Measurements from ENCODE around the gene EQTN.
A peak's percentile ranks its signal among the peaks of the same experiment; 100 is the strongest.

Gene EQTN

DNA sequence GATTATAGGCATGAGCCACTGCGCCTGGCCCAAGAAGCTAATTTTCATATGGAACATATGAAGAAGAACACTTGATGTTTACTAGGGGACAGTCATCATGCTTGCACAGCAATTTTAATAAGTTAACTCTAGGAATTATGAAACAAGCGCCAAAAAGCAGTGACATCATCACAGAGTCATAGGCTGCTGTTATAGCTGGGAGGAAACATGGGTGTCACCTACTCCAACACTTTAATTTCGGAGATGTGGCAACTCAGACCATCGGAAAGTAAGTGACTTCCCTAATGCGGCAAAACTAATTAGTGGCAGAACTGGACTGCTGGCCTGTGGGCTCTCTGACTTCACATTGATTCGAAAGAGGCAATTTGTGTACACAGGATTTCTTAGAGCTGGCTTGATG is 38.1 kb upstream of the EQTN start:
- H3K4me2 ChIP-seq (ENCODE audit: low read length): no peak overlapping the region
- H3K4me3 ChIP-seq (ENCODE audit: low read length): no peak overlapping the region
- no peak overlapping the region for H3K9ac ChIP-seq (ENCODE audit: low read depth, low read length)
- H3K36me3 ChIP-seq (ENCODE audit: insufficient read depth, low read length): no peaks in the 10 kb centered on the region
- peaks cover 60% of the 10 kb centered on the region for H3K27me3 ChIP-seq (ENCODE audit: control insufficient read depth, insufficient read depth, low read length)
- H3K4me1 ChIP-seq (ENCODE audit: control insufficient read depth, insufficient read depth, low read length): no peaks in the 10 kb centered on the region
- no peaks in the 10 kb centered on the region for H3K9me3 ChIP-seq (replicated peaks; ENCODE audit: low read length)

DNA sequence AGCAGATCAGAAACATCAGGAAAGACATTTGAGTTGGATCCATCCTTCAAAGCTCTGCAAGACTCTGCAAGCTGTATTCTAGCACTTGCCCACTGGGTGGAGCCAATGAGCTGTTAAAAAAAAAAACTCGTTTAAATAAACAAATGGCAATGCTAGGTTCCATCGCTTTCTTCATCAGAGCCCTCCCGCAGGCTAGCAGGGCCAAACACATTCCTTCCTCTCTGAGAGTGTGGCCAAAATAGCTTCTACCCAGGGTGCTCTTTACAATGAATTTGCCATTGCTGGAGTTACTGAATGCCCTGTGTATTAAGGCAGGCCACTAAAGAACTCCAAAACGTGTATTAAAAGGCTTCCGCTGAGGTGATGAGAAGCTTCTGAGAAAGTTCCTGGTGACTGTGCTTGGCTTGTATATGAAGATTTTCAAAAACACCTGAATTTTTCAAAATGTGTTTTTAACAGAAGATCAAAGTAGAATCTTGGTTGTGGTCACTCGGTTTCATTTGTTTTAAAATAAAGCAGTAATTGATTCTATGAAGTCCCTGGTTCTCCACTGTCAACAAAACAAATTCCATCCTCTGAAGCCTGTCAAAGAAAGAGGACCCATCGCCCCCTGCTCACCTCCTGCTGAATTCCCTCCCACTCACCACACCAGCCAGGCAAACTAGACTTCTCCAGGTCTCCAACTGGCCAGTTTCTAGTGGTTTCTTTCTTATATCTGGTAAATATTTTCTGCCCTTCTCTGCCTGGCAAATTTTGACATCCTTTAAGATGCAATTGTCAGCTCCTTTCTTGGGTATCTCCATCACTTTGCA is 36.5 kb upstream of the EQTN start:
- Histone ChIP-seq H3K27me3 (ENCODE audit: control insufficient read depth, insufficient read depth, low read length) (peaks cover 56% of the 10 kb centered on the region), H3K36me3 (ENCODE audit: insufficient read depth, low read length) (no peaks in the 10 kb centered on the region), H3K9ac (ENCODE audit: low read depth, low read length) (no peak overlapping the region), H3K4me2 (ENCODE audit: low read length) (peak overlapping the region; percentile 34), H3K9me3 (replicated peaks; ENCODE audit: low read length) (no peaks in the 10 kb centered on the region), H3K4me3 (ENCODE audit: low read length) (no peak overlapping the region), H3K4me1 (ENCODE audit: control insufficient read depth, insufficient read depth, low read length) (no peaks in the 10 kb centered on the region)

DNA sequence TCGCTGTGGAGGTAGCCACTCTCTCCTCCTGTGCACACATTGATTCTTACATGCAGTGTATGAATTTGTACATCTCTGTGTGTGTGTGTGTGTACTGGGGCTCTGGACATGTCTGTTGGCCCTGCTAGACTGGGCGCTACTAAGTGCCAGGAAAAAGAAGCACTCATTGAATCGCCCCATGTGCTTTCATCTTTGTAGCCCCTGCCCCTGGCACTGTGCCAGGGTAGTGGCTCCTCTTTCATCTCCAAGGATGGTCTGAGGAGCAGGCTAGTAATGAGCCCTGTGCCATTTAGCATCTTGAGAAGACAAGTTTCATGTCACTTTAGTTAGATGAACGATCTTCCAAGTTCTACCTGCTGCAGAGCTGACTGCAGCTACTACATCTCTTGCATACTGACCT is 34.4 kb upstream of the EQTN start:
- H3K36me3 ChIP-seq (ENCODE audit: insufficient read depth, low read length): no peaks in the 10 kb centered on the region
- H3K9me3 ChIP-seq (replicated peaks; ENCODE audit: low read length): no peaks in the 10 kb centered on the region
- no peak overlapping the region for H3K4me2 ChIP-seq (ENCODE audit: low read length)
- no peak overlapping the region for H3K9ac ChIP-seq (ENCODE audit: low read depth, low read length)
- H3K4me3 ChIP-seq (ENCODE audit: low read length): no peak overlapping the region
- peaks cover 47% of the 10 kb centered on the region for H3K27me3 ChIP-seq (ENCODE audit: control insufficient read depth, insufficient read depth, low read length)
- H3K4me1 ChIP-seq (ENCODE audit: control insufficient read depth, insufficient read depth, low read length): no peaks in the 10 kb centered on the region

DNA sequence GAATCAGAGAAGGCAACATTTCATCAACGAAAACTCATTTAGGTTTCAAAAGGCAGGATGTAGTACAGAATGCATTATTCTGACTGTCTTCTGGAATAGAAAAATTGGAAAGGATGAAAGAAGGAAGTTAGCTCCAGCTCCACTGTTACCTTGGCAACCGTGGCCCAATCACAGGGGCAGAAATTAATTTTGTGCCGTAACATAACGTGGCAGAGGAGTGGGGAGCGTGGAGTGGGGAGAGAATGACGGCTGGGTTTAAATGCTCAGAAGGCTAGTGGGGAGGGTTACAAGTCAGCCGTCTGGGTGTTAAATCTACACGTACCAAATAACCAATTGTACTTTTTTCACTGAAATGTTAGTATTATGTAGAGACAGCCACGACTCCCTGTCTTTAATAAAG is 32.3 kb upstream of the EQTN start:
- no peaks in the 10 kb centered on the region for H3K4me1 ChIP-seq (ENCODE audit: control insufficient read depth, insufficient read depth, low read length)

DNA sequence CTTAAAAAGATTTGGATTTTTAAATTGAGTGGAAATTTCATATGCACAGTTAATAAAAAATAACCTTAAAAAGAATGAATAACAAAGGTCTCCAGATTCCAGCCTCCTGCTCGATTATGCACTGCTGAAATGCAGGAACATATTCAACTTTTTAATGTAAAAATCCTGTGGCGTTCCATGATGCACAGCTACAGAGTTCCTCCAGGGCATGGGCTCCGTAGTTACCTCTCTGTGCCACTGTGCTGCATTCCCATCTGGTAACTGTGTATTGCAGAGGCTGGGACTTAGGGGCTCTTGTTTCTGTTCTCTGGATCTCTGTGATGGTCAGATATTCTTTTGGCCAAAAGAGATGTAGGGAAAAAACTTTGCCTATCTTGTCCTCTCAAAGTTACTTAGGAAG is 31.5 kb upstream of the EQTN start:
- no peaks in the 10 kb centered on the region for H3K9me3 ChIP-seq (replicated peaks; ENCODE audit: low read length)
- H3K36me3 ChIP-seq (ENCODE audit: insufficient read depth, low read length): no peaks in the 10 kb centered on the region
- no peak overlapping the region for H3K4me2 ChIP-seq (ENCODE audit: low read length)
- no peak overlapping the region for H3K4me3 ChIP-seq (ENCODE audit: low read length)
- peaks cover 36% of the 10 kb centered on the region for H3K27me3 ChIP-seq (ENCODE audit: control insufficient read depth, insufficient read depth, low read length)
- no peak overlapping the region for H3K9ac ChIP-seq (ENCODE audit: low read depth, low read length)
- no peaks in the 10 kb centered on the region for H3K4me1 ChIP-seq (ENCODE audit: control insufficient read depth, insufficient read depth, low read length)

More for the DNA sequence above, 32.3 kb upstream of the EQTN start:
- peaks cover 36% of the 10 kb centered on the region for H3K27me3 ChIP-seq (ENCODE audit: control insufficient read depth, insufficient read depth, low read length)
- no peak overlapping the region for H3K4me2 ChIP-seq (ENCODE audit: low read length)
- H3K4me3 ChIP-seq (ENCODE audit: low read length): no peak overlapping the region
- H3K9ac ChIP-seq (ENCODE audit: low read depth, low read length): no peak overlapping the region
- H3K9me3 ChIP-seq (replicated peaks; ENCODE audit: low read length): no peaks in the 10 kb centered on the region
- H3K36me3 ChIP-seq (ENCODE audit: insufficient read depth, low read length): no peaks in the 10 kb centered on the region

DNA sequence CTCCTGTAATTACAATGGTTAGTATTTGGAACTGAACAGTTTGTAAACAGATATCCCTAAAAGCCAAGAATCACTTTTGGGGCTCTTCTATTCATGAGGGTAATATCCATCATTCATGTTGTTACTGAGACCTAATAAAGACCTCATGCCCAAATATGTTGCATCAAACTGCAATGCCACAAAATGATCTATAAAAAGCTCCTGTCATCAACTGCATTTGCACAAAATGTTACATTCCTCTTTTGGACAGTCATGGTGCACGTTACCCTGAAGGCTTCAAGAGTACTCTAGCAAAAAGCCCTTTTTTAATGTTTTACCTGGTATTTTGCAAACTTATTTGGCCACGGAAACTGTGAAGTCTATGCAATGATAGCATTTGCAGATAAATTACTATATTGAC is 14.2 kb upstream of the EQTN start:
- Histone ChIP-seq H3K9me3 (replicated peaks; ENCODE audit: low read length) (no peaks in the 10 kb centered on the region), H3K4me3 (ENCODE audit: low read length) (no peak overlapping the region), H3K36me3 (ENCODE audit: insufficient read depth, low read length) (no peaks in the 10 kb centered on the region), H3K4me2 (ENCODE audit: low read length) (no peak overlapping the region), H3K4me1 (ENCODE audit: control insufficient read depth, insufficient read depth, low read length) (no peaks in the 10 kb centered on the region), H3K9ac (ENCODE audit: low read depth, low read length) (no peak overlapping the region), H3K27me3 (ENCODE audit: control insufficient read depth, insufficient read depth, low read length) (no peaks in the 10 kb centered on the region)

DNA sequence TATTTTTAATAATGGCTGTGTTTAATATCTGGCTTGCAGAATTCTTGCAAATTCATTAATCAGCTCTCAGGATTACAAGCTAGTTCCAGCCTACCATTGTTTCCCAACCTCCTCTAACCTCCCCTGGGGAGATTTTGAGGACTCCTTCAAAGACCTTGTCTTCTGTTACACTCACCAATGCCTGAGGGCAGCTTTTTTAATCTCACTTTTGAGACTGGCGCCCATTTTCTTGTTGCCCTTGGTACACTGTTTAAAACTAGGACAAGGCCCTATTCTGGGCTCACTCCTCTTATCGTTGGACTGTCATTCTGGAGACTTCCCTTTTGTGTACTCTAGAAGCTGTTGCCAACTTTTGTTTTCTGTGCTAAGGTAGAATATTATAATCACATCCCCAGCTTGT is 13.6 kb upstream of the EQTN start:
- no peak overlapping the region for H3K9ac ChIP-seq (ENCODE audit: low read depth, low read length)
- no peak overlapping the region for H3K4me2 ChIP-seq (ENCODE audit: low read length)

DNA sequence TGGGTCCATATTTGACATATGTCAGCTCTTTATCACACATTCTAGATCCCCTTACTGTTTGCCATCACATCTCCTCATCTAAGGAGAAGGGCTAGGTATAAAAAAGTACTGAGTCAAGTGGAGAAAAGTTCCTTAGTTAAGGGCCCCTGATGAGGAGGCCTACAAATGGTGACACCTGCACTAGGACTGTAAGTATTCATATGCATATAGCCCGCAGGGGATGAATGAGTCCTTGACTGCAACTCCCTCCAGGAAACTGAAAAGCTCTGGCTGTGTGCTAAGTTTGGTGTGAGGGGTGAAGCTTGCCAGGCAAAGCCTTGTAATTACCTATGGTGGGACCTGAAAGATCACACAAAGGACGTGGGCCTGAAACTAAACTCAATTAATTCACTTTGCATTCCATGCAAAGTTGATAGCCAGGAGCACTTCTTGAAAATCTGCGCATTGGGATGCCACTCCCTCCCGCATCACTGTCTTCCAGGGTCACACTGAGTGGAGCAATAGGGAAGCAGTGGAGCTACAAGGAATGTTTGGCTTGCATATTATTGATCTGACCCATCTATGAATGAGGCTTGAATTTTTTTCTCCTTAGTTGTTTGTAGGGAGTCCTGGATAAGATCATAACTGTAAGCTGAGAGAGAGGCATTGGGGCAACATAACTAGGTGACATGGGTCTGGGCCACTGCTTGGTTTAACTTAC is 11.9 kb upstream of the EQTN start:
- no peaks in the 10 kb centered on the region for H3K9me3 ChIP-seq (replicated peaks; ENCODE audit: low read length)
- no peak overlapping the region for H3K4me2 ChIP-seq (ENCODE audit: low read length)
- peaks cover 3% of the 10 kb centered on the region for H3K27me3 ChIP-seq (ENCODE audit: control insufficient read depth, insufficient read depth, low read length)
- H3K9ac ChIP-seq (ENCODE audit: low read depth, low read length): no peak overlapping the region
- H3K4me3 ChIP-seq (ENCODE audit: low read length): no peak overlapping the region
- H3K36me3 ChIP-seq (ENCODE audit: insufficient read depth, low read length): no peaks in the 10 kb centered on the region
- no peaks in the 10 kb centered on the region for H3K4me1 ChIP-seq (ENCODE audit: control insufficient read depth, insufficient read depth, low read length)

More for the DNA sequence above, 13.6 kb upstream of the EQTN start:
- Histone ChIP-seq H3K9me3 (replicated peaks; ENCODE audit: low read length) (no peaks in the 10 kb centered on the region), H3K27me3 (ENCODE audit: control insufficient read depth, insufficient read depth, low read length) (peaks cover 3% of the 10 kb centered on the region), H3K36me3 (ENCODE audit: insufficient read depth, low read length) (no peaks in the 10 kb centered on the region), H3K4me1 (ENCODE audit: control insufficient read depth, insufficient read depth, low read length) (no peaks in the 10 kb centered on the region), H3K4me3 (ENCODE audit: low read length) (no peak overlapping the region)

DNA sequence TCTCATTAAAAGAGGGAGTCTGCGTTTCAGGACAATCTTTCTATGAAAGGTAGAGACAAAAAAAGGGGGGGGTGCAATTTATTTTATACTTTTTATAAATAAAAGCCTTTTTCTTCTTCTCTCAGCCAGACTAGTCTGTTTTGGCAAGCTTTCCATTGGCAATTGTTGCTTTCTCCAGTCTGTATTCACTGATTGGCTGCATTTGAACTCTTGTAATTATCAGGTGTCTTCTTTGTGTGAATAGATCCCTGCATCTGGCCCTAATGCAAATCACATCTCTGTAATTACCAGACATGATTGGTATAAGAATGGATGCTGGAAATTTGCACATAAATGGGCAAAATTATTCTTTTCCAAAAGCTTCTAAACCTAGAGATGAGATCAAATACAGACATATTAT is 7.6 kb upstream of the EQTN start:
- Histone ChIP-seq H3K4me1 (ENCODE audit: control insufficient read depth, insufficient read depth, low read length) (no peaks in the 10 kb centered on the region), H3K4me2 (ENCODE audit: low read length) (no peak overlapping the region)

DNA sequence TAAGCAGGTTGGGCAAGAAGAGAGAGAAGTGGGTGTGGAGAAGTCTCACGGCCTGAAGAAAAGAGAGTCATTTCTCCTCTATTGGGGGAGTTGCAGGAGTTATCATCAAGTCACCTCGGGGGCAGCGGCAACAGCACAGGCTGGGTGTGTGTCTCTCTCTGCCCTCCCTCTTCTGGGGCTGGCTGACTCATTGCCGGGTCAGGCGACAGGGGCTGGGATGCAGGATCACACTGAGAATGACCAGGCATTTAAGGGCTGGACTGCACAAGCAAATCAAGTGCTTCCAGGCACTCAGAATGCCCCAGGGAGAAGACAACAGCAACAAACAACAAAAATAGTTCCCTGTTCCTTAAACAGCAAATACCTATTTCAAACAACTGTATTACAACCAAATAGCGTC is 6.3 kb upstream of the EQTN start:
- Histone ChIP-seq H3K27me3 (ENCODE audit: control insufficient read depth, insufficient read depth, low read length) (peaks cover 3% of the 10 kb centered on the region), H3K36me3 (ENCODE audit: insufficient read depth, low read length) (no peaks in the 10 kb centered on the region), H3K9me3 (replicated peaks; ENCODE audit: low read length) (no peaks in the 10 kb centered on the region), H3K4me2 (ENCODE audit: low read length) (no peak overlapping the region), H3K4me1 (ENCODE audit: control insufficient read depth, insufficient read depth, low read length) (no peaks in the 10 kb centered on the region), H3K4me3 (ENCODE audit: low read length) (no peak overlapping the region), H3K9ac (ENCODE audit: low read depth, low read length) (no peak overlapping the region)

More for the DNA sequence above, 7.6 kb upstream of the EQTN start:
- no peak overlapping the region for H3K4me3 ChIP-seq (ENCODE audit: low read length)
- no peaks in the 10 kb centered on the region for H3K36me3 ChIP-seq (ENCODE audit: insufficient read depth, low read length)
- H3K9ac ChIP-seq (ENCODE audit: low read depth, low read length): no peak overlapping the region
- peaks cover 3% of the 10 kb centered on the region for H3K27me3 ChIP-seq (ENCODE audit: control insufficient read depth, insufficient read depth, low read length)
- H3K9me3 ChIP-seq (replicated peaks; ENCODE audit: low read length): no peaks in the 10 kb centered on the region

DNA sequence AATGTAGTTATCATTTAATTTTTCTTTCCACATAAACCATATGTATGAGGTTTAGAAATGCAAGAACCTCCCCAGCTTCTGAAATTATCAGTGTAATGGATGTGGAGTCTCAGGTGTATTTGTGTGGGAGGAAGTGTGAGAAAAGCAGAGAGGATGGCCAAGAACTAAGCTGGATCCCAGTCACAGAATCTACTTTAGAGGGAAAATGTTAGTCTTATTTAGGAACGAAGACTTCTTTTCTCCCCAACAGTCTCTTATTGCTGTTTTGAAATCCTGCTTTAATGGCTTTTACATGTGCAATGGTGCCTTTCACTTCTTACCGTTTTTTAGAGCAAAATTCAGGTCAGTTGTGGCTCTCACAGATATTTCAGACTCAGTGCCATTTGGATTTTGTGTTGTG is 3.0 kb downstream of the EQTN start:
- peaks cover 19% of the 10 kb centered on the region for H3K27me3 ChIP-seq (ENCODE audit: control insufficient read depth, insufficient read depth, low read length)
- H3K9ac ChIP-seq (ENCODE audit: low read depth, low read length): no peak overlapping the region

More for the DNA sequence above, 3.0 kb downstream of the EQTN start:
- H3K4me3 ChIP-seq (ENCODE audit: low read length): no peak overlapping the region
- H3K4me2 ChIP-seq (ENCODE audit: low read length): no peak overlapping the region
- no peaks in the 10 kb centered on the region for H3K4me1 ChIP-seq (ENCODE audit: control insufficient read depth, insufficient read depth, low read length)
- H3K9me3 ChIP-seq (replicated peaks; ENCODE audit: low read length): no peaks in the 10 kb centered on the region
- H3K36me3 ChIP-seq (ENCODE audit: insufficient read depth, low read length): no peaks in the 10 kb centered on the region

All from skeletal muscle satellite cell (primary cell).